HCT116 (cell line): ENCODE data around the gene AP5Z1. TPM values are rescaled to one million over a fixed set of nuclear protein-coding genes. Genes with fewer than 3 reads are reported as not detected.

Experiments
- ATAC-seq: fragments of 200-7000 bp; cut with Tn5 transposase; 2 replicates; pipeline ENCODE4 v1.9.1; 2020; ENCODE audit warnings: mild to moderate bottlenecking, moderate library complexity
- BruUV-seq: library from RNA; stranded (reverse); fragments of 400-500 nt; replicated peaks from 2 replicates; lab custom pipeline; 2021; lab: Mats Ljungman, UMichigan
- CTCF ChIA-PET: fragments of 300-600 bp; sonication (Branson Sonifier 250); formaldehyde crosslinking; loops from one replicate; lab custom pipeline; 2021; ENCODE audit warnings: antibody characterized with exemption; lab: Charles Lee
- POLR2A ChIA-PET: fragments of 300-600, 350-600 bp; sonication (Branson Sonifier 250); formaldehyde crosslinking; loops from one replicate; lab custom pipeline; 2021; ENCODE audit warnings: antibody characterized with exemption; lab: Charles Lee
- RAD21 ChIA-PET, 2 experiments: fragments of 300-600 bp; sonication (Branson Sonifier 250); formaldehyde crosslinking; loops; one replicate each; lab custom pipeline; 2023; ENCODE audit warnings: low total read pairs in 2 of 2; ENCODE audit not compliant: uncharacterized antibody in 2 of 2, unreplicated experiment in 2 of 2, low non-redundant PET in 1 of 2; lab: Charles Lee
- DNase-seq: peaks from one replicate; pipeline ENCODE4 v3.0.0-alpha.2; 2010; ENCODE audit warnings: low read depth, low spot score
- H2AFZ ChIP-seq: fragments of 200-600 bp; shearing (Covaris generic), sonication (generic); 2 replicates; pipeline ENCODE4 v1.6.1; 2017; ENCODE audit warnings: low read depth, mixed run types, mixed read lengths, antibody characterized with exemption, low read length; ENCODE audit not compliant: poor library complexity, severe bottlenecking
- H3K27ac ChIP-seq: 2 replicates; pipeline ENCODE4 v1.5.1; 2012; ENCODE audit warnings: low read depth, low read length
- H3K27me3 ChIP-seq: fragments of 200-600 bp; sonication (generic); 2 replicates; pipeline ENCODE4 v1.6.1; 2016; ENCODE audit warnings: mixed run types, low read length, mixed read lengths; ENCODE audit not compliant: insufficient read depth
- H3K36me3 ChIP-seq, 2 experiments: fragments of 200-500 bp in 1 of 2; fragments of 200-600 bp in 1 of 2; sonication (Bioruptor generic) in 1 of 2; sonication (generic) in 1 of 2; 2 replicates each; pipeline versions ENCODE4 v1.5.1 to v1.6.1; 2014 to 2016; ENCODE audit warnings: low read length in 2 of 2, inconsistent platforms in 1 of 2, mixed read lengths in 1 of 2, mixed run types in 1 of 2; ENCODE audit not compliant: insufficient read depth in 2 of 2, control insufficient read depth in 1 of 2
- H3K4me1 ChIP-seq, 2 experiments: fragments of 200-600 bp in 1 of 2; sonication (generic) in 1 of 2; 2 replicates each; pipeline versions ENCODE4 v1.5.1 to v1.6.1; 2012 to 2017; ENCODE audit warnings: low read length in 2 of 2, inconsistent platforms in 1 of 2, mild to moderate bottlenecking in 1 of 2, mixed read lengths in 1 of 2, mixed run types in 1 of 2, moderate library complexity in 1 of 2; ENCODE audit not compliant: insufficient read depth in 2 of 2, control insufficient read depth in 1 of 2
- H3K4me2 ChIP-seq: fragments of 200-600 bp; sonication (generic); 2 replicates; pipeline ENCODE4 v1.6.1; 2017; ENCODE audit warnings: mixed run types, low read length, mixed read lengths
- H3K4me3 ChIP-seq, 2 experiments: fragments of 200-600 bp in 1 of 2; sonication (generic) in 1 of 2; replicated peaks in 1 of 2; 2 replicates each; pipeline ENCODE4 v1.5.1; 2011 to 2016; ENCODE audit warnings: low read length in 2 of 2, control low read depth in 1 of 2, low read depth in 1 of 2, mild to moderate bottlenecking in 1 of 2, mixed read lengths in 1 of 2, mixed run types in 1 of 2
- H3K79me2 ChIP-seq: fragments of 200-600 bp; sonication (generic); 2 replicates; pipeline ENCODE4 v1.6.1; 2017; ENCODE audit warnings: mild to moderate bottlenecking, mixed run types, low read length, moderate library complexity, mixed read lengths; ENCODE audit not compliant: insufficient read depth
- H3K9ac ChIP-seq: fragments of 200-600 bp; sonication (generic); 2 replicates; pipeline ENCODE4 v1.6.1; 2016; ENCODE audit warnings: low read length, mixed read lengths
- H3K9me2 ChIP-seq: fragments of 200-600 bp; sonication (generic), shearing (Covaris generic); 2 replicates; pipeline ENCODE4 v1.6.1; 2017; ENCODE audit warnings: mixed run types, mild to moderate bottlenecking, moderate library complexity; ENCODE audit not compliant: insufficient read depth
- H3K9me3 ChIP-seq, 2 experiments: fragments of 200-500 bp in 1 of 2; fragments of 200-600 bp in 1 of 2; sonication (Bioruptor generic) in 1 of 2; sonication (generic) in 1 of 2; 2 replicates each; pipeline ENCODE4 v1.6.1; 2014 to 2017; ENCODE audit warnings: low read length in 2 of 2, mixed read lengths in 2 of 2, inconsistent platforms in 1 of 2, low read depth in 1 of 2, mild to moderate bottlenecking in 1 of 2, mixed run types in 1 of 2, moderate library complexity in 1 of 2; ENCODE audit not compliant: control insufficient read depth in 1 of 2, insufficient read depth in 1 of 2
- H4K20me1 ChIP-seq: fragments of 200-600 bp; sonication (generic), shearing (Covaris generic); 2 replicates; pipeline ENCODE4 v1.6.1; 2017; ENCODE audit warnings: mixed run types, mild to moderate bottlenecking, moderate library complexity; ENCODE audit not compliant: insufficient read depth
- CBX3 ChIP-seq: IDR thresholded peaks from 2 replicates; pipeline ENCODE4 v1.6.1; 2012; ENCODE audit warnings: low read depth
- CEBPB ChIP-seq: IDR thresholded peaks from 2 replicates; pipeline ENCODE4 v1.6.1; 2012; ENCODE audit warnings: low read depth
- ELF1 ChIP-seq: IDR thresholded peaks from 2 replicates; pipeline ENCODE4 v1.6.1; 2012; ENCODE audit warnings: low read depth, borderline replicate concordance
- EZH2phosphoT487 ChIP-seq: fragments of 200-600 bp; IDR thresholded peaks from 2 replicates; pipeline ENCODE4 v1.6.1; 2018; ENCODE audit warnings: antibody characterized with exemption, borderline replicate concordance
- JUND ChIP-seq: IDR thresholded peaks from 2 replicates; pipeline ENCODE4 v1.6.1; 2012
- POLR2A ChIP-seq: IDR thresholded peaks from 2 replicates; pipeline ENCODE4 v1.7.0; 2011; ENCODE audit warnings: borderline replicate concordance; ENCODE audit not compliant: insufficient read depth, insufficient read length; ENCODE audit errors: extremely low read depth
- RAD21 ChIP-seq: IDR thresholded peaks from 2 replicates; pipeline ENCODE4 v1.6.1; 2012; ENCODE audit warnings: low read depth, mild to moderate bottlenecking
- SP1 ChIP-seq: IDR thresholded peaks from 2 replicates; pipeline ENCODE4 v1.6.1; 2012; ENCODE audit warnings: low read depth
- TCF7L2 ChIP-seq: IDR thresholded peaks from 2 replicates; pipeline ENCODE4 v1.7.0; 2011; ENCODE audit warnings: borderline replicate concordance, inconsistent platforms; ENCODE audit not compliant: insufficient read depth, insufficient read length; ENCODE audit errors: extremely low read depth
- YY1 ChIP-seq: IDR thresholded peaks from 2 replicates; pipeline ENCODE4 v1.6.1; 2011; ENCODE audit warnings: low read length, low read depth, moderate library complexity, mild to moderate bottlenecking; ENCODE audit not compliant: insufficient replicate concordance; ENCODE audit errors: extremely low read depth
- ZNF274 ChIP-seq: fragments of 200-500 bp; sonication (Bioruptor generic); IDR thresholded peaks from 2 replicates; pipeline ENCODE4 v1.6.1; 2014; ENCODE audit warnings: mild to moderate bottlenecking, low read depth, low read length, inconsistent platforms
- intact Hi-C: fragments of 100-400 bp; cut with micrococcal nuclease; formaldehyde crosslinking; loops from 2 replicates; pipeline ENCODE4 v1.10.0; 2022
- total RNA-seq: library from RNA; stranded (reverse); gene quantifications from one replicate; pipeline ENCODE4 v1.2.1, GENCODE V29; 2021; ENCODE audit not compliant: unreplicated experiment
- TF ChIP-seq, protein P1 (sequence below): IDR thresholded peaks from 2 replicates; pipeline ENCODE4 v1.6.1; 2012; ENCODE audit warnings: low read depth
- TF ChIP-seq, protein P2 (sequence below): IDR thresholded peaks from 2 replicates; pipeline ENCODE4 v1.6.1; 2011; ENCODE audit warnings: mild to moderate bottlenecking, low read length, moderate library complexity; ENCODE audit not compliant: insufficient replicate concordance; ENCODE audit errors: extremely low read depth
- TF ChIP-seq, protein P3 (sequence below), 3 experiments: fragments of 200-600 bp in 1 of 3; sonication (generic) in 1 of 3; IDR thresholded peaks in 2 of 3; conservative IDR thresholded peaks in 1 of 3; 2 replicates each; pipeline ENCODE4 v1.5.1; 2012 to 2017; ENCODE audit warnings: low read depth in 2 of 3, low read length in 2 of 3, antibody characterized with exemption in 1 of 3, borderline replicate concordance in 1 of 3, control low read depth in 1 of 3, mild to moderate bottlenecking in 1 of 3, mixed read lengths in 1 of 3, mixed run types in 1 of 3, moderate library complexity in 1 of 3; ENCODE audit not compliant: insufficient read depth in 1 of 3

AP5Z1 gene
- total RNA-seq, 1 experiment from 2014 or later = 23.2 TPM

GRCh38 chr7:4815121-4815520 is 39.7 kb downstream of the AP5Z1 start:
- no TSS peak for BruUV-seq
- H3K79me2 ChIP-seq = no peaks in the 10 kb centered on the region
- RAD21 ChIA-PET = no interaction called here
- H4K20me1 ChIP-seq = no peaks in the 10 kb centered on the region
- no peak overlapping the region for H2AFZ ChIP-seq
- DNase-seq (no peak), ATAC-seq (no peak)
- no peaks in the 10 kb centered on the region for H3K36me3 ChIP-seq
- no peak overlapping the region for H3K27ac ChIP-seq
- no peak overlapping the region for H3K4me2 ChIP-seq
- TF ChIP-seq EZH2phosphoT487 (no peak), ELF1 (no peak), SP1 (no peak), CBX3 (no peak), TCF7L2 (no peak), POLR2A (no peak), YY1 (no peak), ZNF274 (no peak), CEBPB (no peak), RAD21 (no peak), JUND (no peak)
- TF ChIP-seq, protein P1, sequence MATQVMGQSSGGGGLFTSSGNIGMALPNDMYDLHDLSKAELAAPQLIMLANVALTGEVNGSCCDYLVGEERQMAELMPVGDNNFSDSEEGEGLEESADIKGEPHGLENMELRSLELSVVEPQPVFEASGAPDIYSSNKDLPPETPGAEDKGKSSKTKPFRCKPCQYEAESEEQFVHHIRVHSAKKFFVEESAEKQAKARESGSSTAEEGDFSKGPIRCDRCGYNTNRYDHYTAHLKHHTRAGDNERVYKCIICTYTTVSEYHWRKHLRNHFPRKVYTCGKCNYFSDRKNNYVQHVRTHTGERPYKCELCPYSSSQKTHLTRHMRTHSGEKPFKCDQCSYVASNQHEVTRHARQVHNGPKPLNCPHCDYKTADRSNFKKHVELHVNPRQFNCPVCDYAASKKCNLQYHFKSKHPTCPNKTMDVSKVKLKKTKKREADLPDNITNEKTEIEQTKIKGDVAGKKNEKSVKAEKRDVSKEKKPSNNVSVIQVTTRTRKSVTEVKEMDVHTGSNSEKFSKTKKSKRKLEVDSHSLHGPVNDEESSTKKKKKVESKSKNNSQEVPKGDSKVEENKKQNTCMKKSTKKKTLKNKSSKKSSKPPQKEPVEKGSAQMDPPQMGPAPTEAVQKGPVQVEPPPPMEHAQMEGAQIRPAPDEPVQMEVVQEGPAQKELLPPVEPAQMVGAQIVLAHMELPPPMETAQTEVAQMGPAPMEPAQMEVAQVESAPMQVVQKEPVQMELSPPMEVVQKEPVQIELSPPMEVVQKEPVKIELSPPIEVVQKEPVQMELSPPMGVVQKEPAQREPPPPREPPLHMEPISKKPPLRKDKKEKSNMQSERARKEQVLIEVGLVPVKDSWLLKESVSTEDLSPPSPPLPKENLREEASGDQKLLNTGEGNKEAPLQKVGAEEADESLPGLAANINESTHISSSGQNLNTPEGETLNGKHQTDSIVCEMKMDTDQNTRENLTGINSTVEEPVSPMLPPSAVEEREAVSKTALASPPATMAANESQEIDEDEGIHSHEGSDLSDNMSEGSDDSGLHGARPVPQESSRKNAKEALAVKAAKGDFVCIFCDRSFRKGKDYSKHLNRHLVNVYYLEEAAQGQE = no peak
- TF ChIP-seq, protein P2, sequence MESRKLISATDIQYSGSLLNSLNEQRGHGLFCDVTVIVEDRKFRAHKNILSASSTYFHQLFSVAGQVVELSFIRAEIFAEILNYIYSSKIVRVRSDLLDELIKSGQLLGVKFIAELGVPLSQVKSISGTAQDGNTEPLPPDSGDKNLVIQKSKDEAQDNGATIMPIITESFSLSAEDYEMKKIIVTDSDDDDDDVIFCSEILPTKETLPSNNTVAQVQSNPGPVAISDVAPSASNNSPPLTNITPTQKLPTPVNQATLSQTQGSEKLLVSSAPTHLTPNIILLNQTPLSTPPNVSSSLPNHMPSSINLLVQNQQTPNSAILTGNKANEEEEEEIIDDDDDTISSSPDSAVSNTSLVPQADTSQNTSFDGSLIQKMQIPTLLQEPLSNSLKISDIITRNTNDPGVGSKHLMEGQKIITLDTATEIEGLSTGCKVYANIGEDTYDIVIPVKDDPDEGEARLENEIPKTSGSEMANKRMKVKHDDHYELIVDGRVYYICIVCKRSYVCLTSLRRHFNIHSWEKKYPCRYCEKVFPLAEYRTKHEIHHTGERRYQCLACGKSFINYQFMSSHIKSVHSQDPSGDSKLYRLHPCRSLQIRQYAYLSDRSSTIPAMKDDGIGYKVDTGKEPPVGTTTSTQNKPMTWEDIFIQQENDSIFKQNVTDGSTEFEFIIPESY = no peak
- TF ChIP-seq, protein P3, sequence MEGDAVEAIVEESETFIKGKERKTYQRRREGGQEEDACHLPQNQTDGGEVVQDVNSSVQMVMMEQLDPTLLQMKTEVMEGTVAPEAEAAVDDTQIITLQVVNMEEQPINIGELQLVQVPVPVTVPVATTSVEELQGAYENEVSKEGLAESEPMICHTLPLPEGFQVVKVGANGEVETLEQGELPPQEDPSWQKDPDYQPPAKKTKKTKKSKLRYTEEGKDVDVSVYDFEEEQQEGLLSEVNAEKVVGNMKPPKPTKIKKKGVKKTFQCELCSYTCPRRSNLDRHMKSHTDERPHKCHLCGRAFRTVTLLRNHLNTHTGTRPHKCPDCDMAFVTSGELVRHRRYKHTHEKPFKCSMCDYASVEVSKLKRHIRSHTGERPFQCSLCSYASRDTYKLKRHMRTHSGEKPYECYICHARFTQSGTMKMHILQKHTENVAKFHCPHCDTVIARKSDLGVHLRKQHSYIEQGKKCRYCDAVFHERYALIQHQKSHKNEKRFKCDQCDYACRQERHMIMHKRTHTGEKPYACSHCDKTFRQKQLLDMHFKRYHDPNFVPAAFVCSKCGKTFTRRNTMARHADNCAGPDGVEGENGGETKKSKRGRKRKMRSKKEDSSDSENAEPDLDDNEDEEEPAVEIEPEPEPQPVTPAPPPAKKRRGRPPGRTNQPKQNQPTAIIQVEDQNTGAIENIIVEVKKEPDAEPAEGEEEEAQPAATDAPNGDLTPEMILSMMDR (IDR thresholded peaks at IDR 0.05 in 2 of 3, conservative IDR thresholded peaks at IDR 0.05 in 1 of 3; ENCODE audit: borderline replicate concordance in 1 of 3, insufficient read depth in 1 of 3, low read depth in 2 of 3, low read length in 2 of 3) = no peak
- TF ChIP-seq, all 23 proteins: peak for 0
- H3K27me3 ChIP-seq = no peaks in the 10 kb centered on the region
- CTCF ChIA-PET = no interaction called here
- H3K4me3 ChIP-seq = no peak overlapping the region
- intact Hi-C loops = no loop called here
- no peaks in the 10 kb centered on the region for H3K4me1 ChIP-seq
- H3K9ac ChIP-seq = no peak overlapping the region
- no peaks in the 10 kb centered on the region for H3K9me3 ChIP-seq
- POLR2A ChIA-PET = no interaction called here
- H3K9me2 ChIP-seq = no peaks in the 10 kb centered on the region
